ENCODE measurements around the gene ACSL1. TPM values are rescaled to one million over a fixed set of nuclear protein-coding genes. Genes with fewer than 3 reads are reported as not detected.
"Not testable (repeated sequence)": the region's sequence is repeated elsewhere in the genome, so short reads cannot be mapped to it uniquely, and the experiment has no call there.

ACSL1 gene
- total RNA-seq, 2 experiments from 2014 or later, result 10.9 to 12.4 TPM

GRCh38 chr4:184744236-184744635 is 81.5 kb downstream of the ACSL1 start:
- ATAC-seq (ENCODE audit: low read depth) (no peak), DNase-seq (no peak)
- POLR2A ChIA-PET, result no interaction called here
- Mint-ChIP-seq H3K4me1 (peaks cover 22% of the 10 kb centered on the region), H3K9me3 (no peaks in the 10 kb centered on the region), H3K36me3 (peaks cover 1% of the 10 kb centered on the region), H3K27me3 (no peaks in the 10 kb centered on the region), H3K27ac (no peak overlapping the region), H3K4me3 (no peak overlapping the region)

GRCh38 chr4:184743650-184744049 is 82.1 kb downstream of the ACSL1 start:
- Mint-ChIP-seq H3K4me3 (no peak overlapping the region), H3K27ac (no peak overlapping the region), H3K9me3 (no peaks in the 10 kb centered on the region), H3K36me3 (peaks cover 1% of the 10 kb centered on the region), H3K27me3 (no peaks in the 10 kb centered on the region), H3K4me1 (peaks cover 22% of the 10 kb centered on the region)
- no peak for DNase-seq
- ATAC-seq (ENCODE audit: low read depth), result no peak
- POLR2A ChIA-PET, result interaction anchor here (0.6 kb wide), 1 partner anchor 10 kb away, joined by 4 read pairs; the partner anchor contains the start of gene CENPU

- H3K9me3 Mint-ChIP-seq, DNase-seq: not testable (repeated sequence)
These were observed 84.1 kb downstream of the ACSL1 start for GRCh38 chr4:184741651-184742050.

GRCh38 chr4:184740980-184741391 is 84.8 kb downstream of the ACSL1 start:
- H3K4me1 Mint-ChIP-seq, result peaks cover 11% of the 10 kb centered on the region
- POLR2A ChIA-PET, result no interaction called here
- H3K27ac Mint-ChIP-seq, result no peak overlapping the region
- H3K36me3 Mint-ChIP-seq, result no peaks in the 10 kb centered on the region
- H3K4me3 Mint-ChIP-seq, result no peak overlapping the region
- no peaks in the 10 kb centered on the region for H3K9me3 Mint-ChIP-seq
- ATAC-seq (ENCODE audit: low read depth), result no peak
- no peak for DNase-seq
- no peaks in the 10 kb centered on the region for H3K27me3 Mint-ChIP-seq

More at GRCh38 chr4:184741651-184742050, 84.1 kb downstream of the ACSL1 start:
- not testable (repeated sequence) for H3K36me3 Mint-ChIP-seq; ATAC-seq (ENCODE audit: low read depth); H3K27ac Mint-ChIP-seq; H3K27me3 Mint-ChIP-seq; H3K4me3 Mint-ChIP-seq
- POLR2A ChIA-PET, result interaction anchor here (1.4 kb wide), 1 partner anchor 8 kb away, joined by 5 read pairs; the partner anchor contains the start of gene CENPU
- H3K4me1 Mint-ChIP-seq, result peaks cover 18% of the 10 kb centered on the region

GRCh38 chr4:184739575-184739974 is 86.2 kb downstream of the ACSL1 start:
- POLR2A ChIA-PET; H3K36me3 Mint-ChIP-seq; H3K27me3 Mint-ChIP-seq; H3K4me1 Mint-ChIP-seq; H3K9me3 Mint-ChIP-seq; ATAC-seq (ENCODE audit: low read depth); DNase-seq: not testable (repeated sequence)
- Mint-ChIP-seq H3K27ac (peak overlapping the region; percentile 14), H3K4me3 (peak overlapping the region; percentile 13)

GRCh38 chr4:184734758-184735157 is 91.0 kb downstream of the ACSL1 start:
- no peaks in the 10 kb centered on the region for H3K27me3 Mint-ChIP-seq
- POLR2A ChIA-PET, result interaction anchor here (0.6 to 2.8 kb wide), 23 partner anchors 8 to 584 kb away, joined by 3 to 48 read pairs (median 5); partner anchors contain the start of genes ACSL1, CASP3, IRF2 and PRIMPOL

GRCh38 chr4:184733654-184734524 is 91.9 kb downstream of the ACSL1 start, which contains the start of gene CENPU:
Gene CENPU, minus strand, starts transcription at chr4:184734096. Its CDS starts 34 bp downstream, at chr4:184734062.
- H3K9me3 Mint-ChIP-seq, result no peaks in the 10 kb centered on the region
- POLR2A ChIA-PET, result interaction anchor here (0.6 to 2.8 kb wide), 29 partner anchors 8 to 517 kb away, joined by 3 to 48 read pairs (median 5); partner anchors contain the start of genes ACSL1, CASP3, IRF2 and PRIMPOL
- H3K27me3 Mint-ChIP-seq, result no peaks in the 10 kb centered on the region
- H3K36me3 Mint-ChIP-seq, result peaks cover 8% of the 10 kb centered on the region
- peaks cover 28% of the 10 kb centered on the region for H3K4me1 Mint-ChIP-seq
- peak within 1 kb of the TSS; percentile 96 for H3K27ac Mint-ChIP-seq
- peak; percentile 97 for ATAC-seq (ENCODE audit: low read depth)
- H3K4me3 Mint-ChIP-seq, result peak within 1 kb of the TSS; percentile 99
- DNase-seq, result peak; percentile 97

More at GRCh38 chr4:184734758-184735157, 91.0 kb downstream of the ACSL1 start:
- H3K9me3 Mint-ChIP-seq, result no peaks in the 10 kb centered on the region
- H3K36me3 Mint-ChIP-seq, result peaks cover 5% of the 10 kb centered on the region
- ATAC-seq (ENCODE audit: low read depth), result no peak
- peak overlapping the region; percentile 96 for H3K27ac Mint-ChIP-seq
- DNase-seq, result no peak
- peak overlapping the region; percentile 99 for H3K4me3 Mint-ChIP-seq
- peaks cover 28% of the 10 kb centered on the region for H3K4me1 Mint-ChIP-seq

GRCh38 chr4:184732126-184732525 is 93.6 kb downstream of the ACSL1 start:
- POLR2A ChIA-PET, result interaction anchor here (0.7 to 2.8 kb wide), 3 partner anchors 8 to 1313 kb away, joined by 3 to 48 read pairs (median 4); partner anchors contain the start of genes CASP3 and PRIMPOL
- H3K9me3 Mint-ChIP-seq, result no peaks in the 10 kb centered on the region
- H3K27me3 Mint-ChIP-seq, result no peaks in the 10 kb centered on the region
- DNase-seq (no peak), ATAC-seq (ENCODE audit: low read depth) (no peak)
- peaks cover 31% of the 10 kb centered on the region for H3K4me1 Mint-ChIP-seq
- peaks cover 21% of the 10 kb centered on the region for H3K36me3 Mint-ChIP-seq
- H3K4me3 Mint-ChIP-seq, result peak overlapping the region; percentile 99
- peak overlapping the region; percentile 23 for H3K27ac Mint-ChIP-seq

- DNase-seq, result no peak
- peaks cover 35% of the 10 kb centered on the region for H3K4me1 Mint-ChIP-seq
- POLR2A ChIA-PET, result interaction anchor here (1.9 kb wide), 1 partner anchor 82 kb away, joined by 8 read pairs; the partner anchor contains the start of genes CASP3 and PRIMPOL
- peaks cover 28% of the 10 kb centered on the region for H3K36me3 Mint-ChIP-seq
- H3K27ac Mint-ChIP-seq, result no peak overlapping the region
- H3K4me3 Mint-ChIP-seq, result no peak overlapping the region
- ATAC-seq (ENCODE audit: low read depth), result no peak
- no peaks in the 10 kb centered on the region for H3K9me3 Mint-ChIP-seq
- H3K27me3 Mint-ChIP-seq, result no peaks in the 10 kb centered on the region
These were observed 94.7 kb downstream of the ACSL1 start for GRCh38 chr4:184731056-184731455.

- ATAC-seq (ENCODE audit: low read depth) (no peak), DNase-seq (no peak)
- no peak overlapping the region for H3K27ac Mint-ChIP-seq
- no peaks in the 10 kb centered on the region for H3K27me3 Mint-ChIP-seq
- H3K4me3 Mint-ChIP-seq, result no peak overlapping the region
- POLR2A ChIA-PET, result interaction anchor here (1.9 kb wide), 1 partner anchor 81 kb away, joined by 8 read pairs; the partner anchor contains the start of genes CASP3 and PRIMPOL
- peaks cover 31% of the 10 kb centered on the region for H3K36me3 Mint-ChIP-seq
- H3K9me3 Mint-ChIP-seq, result no peaks in the 10 kb centered on the region
- H3K4me1 Mint-ChIP-seq, result peaks cover 35% of the 10 kb centered on the region
These were observed 95.8 kb downstream of the ACSL1 start for GRCh38 chr4:184729946-184730345.

- Mint-ChIP-seq H3K36me3 (peaks cover 37% of the 10 kb centered on the region), H3K9me3 (no peaks in the 10 kb centered on the region), H3K4me3 (no peak overlapping the region), H3K27me3 (no peaks in the 10 kb centered on the region), H3K4me1 (peaks cover 32% of the 10 kb centered on the region), H3K27ac (no peak overlapping the region)
- no peak for DNase-seq
- ATAC-seq (ENCODE audit: low read depth), result no peak
- POLR2A ChIA-PET, result interaction anchor here (0.6 kb wide), 1 partner anchor 40 kb away, joined by 3 read pairs; no protein-coding TSS in a partner anchor
These were observed 96.9 kb downstream of the ACSL1 start for GRCh38 chr4:184728858-184729257.

- H3K36me3 Mint-ChIP-seq, result peaks cover 46% of the 10 kb centered on the region
- POLR2A ChIA-PET, result no interaction called here
- no peaks in the 10 kb centered on the region for H3K27me3 Mint-ChIP-seq
- no peak for DNase-seq
- H3K27ac Mint-ChIP-seq, result peak overlapping the region; percentile 13
- peaks cover 35% of the 10 kb centered on the region for H3K4me1 Mint-ChIP-seq
- no peak for ATAC-seq (ENCODE audit: low read depth)
- no peak overlapping the region for H3K4me3 Mint-ChIP-seq
- H3K9me3 Mint-ChIP-seq, result no peaks in the 10 kb centered on the region
These were observed 98.3 kb downstream of the ACSL1 start for GRCh38 chr4:184727430-184727829.

- H3K27ac Mint-ChIP-seq, result no peak overlapping the region
- peaks cover 68% of the 10 kb centered on the region for H3K36me3 Mint-ChIP-seq
- no peak for ATAC-seq (ENCODE audit: low read depth)
- DNase-seq, result no peak
- H3K9me3 Mint-ChIP-seq, result peaks cover 2% of the 10 kb centered on the region
- no peaks in the 10 kb centered on the region for H3K27me3 Mint-ChIP-seq
- no peak overlapping the region for H3K4me3 Mint-ChIP-seq
- H3K4me1 Mint-ChIP-seq, result peaks cover 27% of the 10 kb centered on the region
- POLR2A ChIA-PET, result interaction anchor here (2.2 kb wide), 1 partner anchor 11 kb away, joined by 9 read pairs; the partner anchor contains the start of gene CENPU
These were observed 103.0 kb downstream of the ACSL1 start for GRCh38 chr4:184722798-184723197.

Measured in activated naive CD8-positive, alpha-beta T cell treated with anti-CD3 and anti-CD28 coated beads, Interleukin-2, amount 10 ng/mL, durations not matched to agents 7 days and 5 days (primary cell).